Renal cortex interstitium (tissue), 11 donors: ENCODE data around the gene GRK1. TPM values are rescaled to one million over a fixed set of nuclear protein-coding genes. Genes with fewer than 3 reads are reported as not detected.
A peak's percentile ranks its signal among the peaks of the same experiment; 100 is the strongest.
"Not testable (repeated sequence)": the region's sequence is repeated elsewhere in the genome, so short reads cannot be mapped to it uniquely, and the experiment has no call there.

Experiments used
- DNase-seq, 11 donors: peaks; one replicate each; pipeline ENCODE4 v3.0.0-alpha.2; 2013; ENCODE audit warnings: low read depth in 9 of 11, low spot score in 4 of 11; ENCODE audit errors: extremely low read depth in 1 of 11
- polyA plus RNA-seq, 3 donors: library from polyadenylated mRNA; unstranded; fragments of 120-200 nt; gene quantifications; one replicate each; pipeline ENCODE4 v1.2.1, GENCODE V29; 2013; ENCODE audit not compliant: insufficient read length in 3 of 3

Gene GRK1
- polyA plus RNA-seq, 3 donors: 0.04 to 0.12 (median 0.08) TPM

- DNase-seq: no peak
Measured at GRCh38 chr13:113735194-113735593, 68.2 kb downstream of the GRK1 start.

GRCh38 chr13:113735750-113736149 lies 68.7 kb downstream of the GRK1 start:
- DNase-seq: no peak

- DNase-seq: no peak
Measured at GRCh38 chr13:113736258-113736731, 69.3 kb downstream of the GRK1 start.

GRCh38 chr13:113737803-113738202 lies 70.8 kb downstream of the GRK1 start:
- no peak for DNase-seq

- no peak for DNase-seq
Measured at GRCh38 chr13:113739527-113740285, 72.7 kb downstream of the GRK1 start.

- DNase-seq: no peak
Measured at GRCh38 chr13:113740286-113740556, 73.2 kb downstream of the GRK1 start.

GRCh38 chr13:113740661-113741060 lies 73.6 kb downstream of the GRK1 start:
- DNase-seq: no peak

- DNase-seq: no peak
Measured at GRCh38 chr13:113741191-113741668, 74.2 kb downstream of the GRK1 start.

GRCh38 chr13:113742000-113742441 lies 75.0 kb downstream of the GRK1 start:
- peak in 9 of 11 donors; percentile 44 to 75 (median 59) for DNase-seq

- peak in 1 of 11 donors; percentile 48 for DNase-seq
Measured at GRCh38 chr13:113742445-113743120, 75.6 kb downstream of the GRK1 start.

GRCh38 chr13:113743366-113744195 lies 76.6 kb downstream of the GRK1 start:
- no peak for DNase-seq

GRCh38 chr13:113744197-113745000 lies 77.4 kb downstream of the GRK1 start:
- no peak for DNase-seq

GRCh38 chr13:113745059-113745458 lies 78.0 kb downstream of the GRK1 start:
- no peak for DNase-seq

- DNase-seq: not testable (repeated sequence)
Measured at GRCh38 chr13:113745500-113746142, 78.6 kb downstream of the GRK1 start.

GRCh38 chr13:113746143-113746525 lies 79.1 kb downstream of the GRK1 start:
- DNase-seq: no peak

- no peak for DNase-seq
Measured at GRCh38 chr13:113746671-113747070, 79.7 kb downstream of the GRK1 start.

- DNase-seq: no peak
Measured at GRCh38 chr13:113747291-113747833, 80.3 kb downstream of the GRK1 start.
